GM19395 (cell line): ENCODE measurements around the gene ZDHHC8.
"Not testable (repeated sequence)": the region's sequence is repeated elsewhere in the genome, so short reads cannot be mapped to it uniquely, and the experiment has no call there.

Experiments
- ATAC-seq: cut with Tn5 transposase; IDR thresholded peaks from one replicate; pipeline ENCODE4 v1.9.1; 2021; ENCODE audit warnings: mild to moderate bottlenecking, moderate library complexity; ENCODE audit not compliant: unreplicated experiment

The ZDHHC8 gene

DNA sequence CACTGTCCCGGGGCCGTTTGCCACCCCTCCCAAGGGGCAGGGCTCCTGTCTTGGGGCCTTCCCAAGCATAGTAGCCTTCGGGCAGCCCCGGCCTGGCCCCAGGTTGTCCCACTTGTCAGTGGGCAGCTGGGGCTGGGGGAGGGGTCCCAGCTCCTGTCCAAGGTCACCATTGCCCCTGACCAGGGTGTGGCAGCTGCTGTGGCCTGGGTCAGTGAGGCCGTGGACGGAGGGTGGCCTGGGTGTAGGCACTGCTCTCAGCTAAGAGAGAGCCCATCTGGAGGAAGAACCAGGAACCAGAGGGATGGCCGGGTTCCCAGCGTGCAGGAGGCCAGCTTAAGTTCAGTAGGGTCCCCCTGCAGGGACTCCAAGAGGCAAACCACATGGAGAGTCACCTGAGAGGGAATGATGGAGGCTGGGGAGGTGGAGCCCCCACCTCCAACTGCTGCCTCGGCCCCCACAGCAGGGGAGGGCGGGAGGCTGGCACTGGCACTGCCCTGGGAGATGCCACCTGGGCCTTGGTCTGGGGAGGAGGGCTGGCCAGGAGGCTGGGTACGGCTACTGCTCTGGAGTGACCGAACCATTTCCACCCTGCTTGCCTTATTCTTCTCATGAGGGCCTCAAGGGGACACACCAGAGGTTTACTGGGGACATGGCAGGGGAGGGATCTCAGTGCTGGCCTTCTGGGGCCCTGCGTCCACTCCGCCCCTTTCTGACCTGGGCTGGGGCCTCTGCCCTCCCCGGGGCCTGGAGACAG lies 26.0 kb downstream of the ZDHHC8 start:
- no peak for ATAC-seq

DNA sequence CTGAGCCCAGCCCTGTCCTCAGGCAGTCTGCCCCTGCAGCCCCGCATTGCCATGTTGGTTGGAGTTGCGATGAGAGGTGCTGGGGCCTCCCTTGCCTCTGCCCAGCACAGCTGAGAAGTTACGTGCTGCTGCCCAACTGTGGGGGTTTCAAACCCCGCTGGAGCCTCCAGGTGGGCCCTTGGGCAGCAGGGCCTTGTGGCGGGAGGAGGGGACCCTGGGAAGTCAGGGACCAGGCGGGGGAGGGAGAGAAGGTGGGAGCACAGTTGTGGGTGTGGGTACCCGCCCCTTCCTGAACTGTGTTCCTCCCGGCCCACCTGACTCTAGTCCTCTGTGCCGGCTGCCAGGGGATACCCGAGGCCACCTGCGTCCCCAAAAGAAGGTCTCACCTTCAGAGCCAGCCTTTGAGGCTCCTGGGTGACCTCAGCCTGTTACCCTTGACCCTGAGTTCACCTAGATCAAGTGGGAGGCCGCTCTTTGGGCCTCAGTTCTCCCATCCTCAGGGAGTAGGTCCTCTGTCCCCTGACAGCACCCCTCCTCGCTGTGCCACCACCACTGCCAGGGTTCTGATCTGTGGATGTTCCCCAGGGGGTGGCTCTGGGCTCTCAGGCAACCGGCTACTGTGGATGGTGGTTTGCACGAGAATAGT lies 26.9 kb downstream of the ZDHHC8 start:
- no peak for ATAC-seq

DNA sequence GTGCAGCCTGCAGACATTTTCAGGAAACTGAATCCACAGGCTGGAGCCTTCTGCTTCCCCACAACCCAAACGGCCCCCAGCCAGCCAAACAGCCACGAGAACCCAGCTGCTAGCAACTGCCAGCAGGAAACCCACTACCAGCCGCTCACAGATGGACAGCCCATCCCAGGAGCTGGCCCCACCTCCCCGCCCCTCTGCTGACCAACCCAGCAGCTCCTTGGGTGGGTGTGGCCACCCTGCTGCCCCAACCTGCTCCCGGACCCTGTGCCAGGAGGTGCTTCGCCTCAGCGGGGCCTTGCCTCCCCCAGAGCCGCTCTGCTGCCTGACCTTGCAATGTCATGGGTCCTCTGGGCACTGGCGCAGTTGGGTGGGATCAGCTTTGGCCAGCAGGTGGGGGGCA lies 27.5 kb downstream of the ZDHHC8 start:
- no peak for ATAC-seq

DNA sequence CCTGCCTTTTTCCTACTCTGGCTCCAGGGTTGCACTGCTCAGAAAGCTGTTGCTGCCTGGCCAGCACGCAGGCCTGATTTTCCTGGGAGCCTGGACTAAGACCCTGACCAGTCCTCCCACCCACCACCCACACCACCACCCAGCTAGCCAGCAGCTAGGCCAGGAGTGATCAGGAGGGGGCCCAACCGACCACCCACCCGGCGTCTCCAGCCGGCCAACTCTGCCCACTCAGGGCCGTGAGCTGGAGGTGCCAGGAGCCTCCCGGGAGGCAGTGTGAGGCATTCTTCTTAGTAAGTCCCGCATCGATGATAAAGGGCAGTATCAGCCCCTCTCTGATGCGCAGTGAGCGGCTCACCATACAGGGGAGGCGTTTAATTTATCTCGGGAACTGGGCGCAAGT lies 27.9 kb downstream of the ZDHHC8 start:
- not testable (repeated sequence) for ATAC-seq

DNA sequence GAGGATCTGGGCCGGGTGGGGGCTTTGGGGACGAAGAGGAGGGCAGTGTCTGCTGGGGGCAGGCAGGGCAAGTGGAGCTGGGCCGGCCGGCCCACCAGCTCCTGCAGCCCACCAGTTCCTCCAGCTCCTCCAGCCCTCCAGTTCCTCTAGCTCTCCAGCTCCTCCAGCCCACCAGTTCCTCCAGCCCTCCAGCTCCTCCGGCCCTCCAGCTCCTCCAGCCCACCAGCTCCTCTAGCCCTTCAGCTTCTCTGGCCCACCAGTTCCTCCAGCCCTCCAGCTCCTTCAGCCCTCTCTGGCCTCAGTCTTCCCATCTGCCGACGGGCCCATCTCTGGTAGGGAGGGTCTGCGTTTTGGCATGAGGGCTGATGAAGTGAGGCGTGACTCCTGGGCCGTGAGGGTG lies 28.4 kb downstream of the ZDHHC8 start:
- no peak for ATAC-seq

DNA sequence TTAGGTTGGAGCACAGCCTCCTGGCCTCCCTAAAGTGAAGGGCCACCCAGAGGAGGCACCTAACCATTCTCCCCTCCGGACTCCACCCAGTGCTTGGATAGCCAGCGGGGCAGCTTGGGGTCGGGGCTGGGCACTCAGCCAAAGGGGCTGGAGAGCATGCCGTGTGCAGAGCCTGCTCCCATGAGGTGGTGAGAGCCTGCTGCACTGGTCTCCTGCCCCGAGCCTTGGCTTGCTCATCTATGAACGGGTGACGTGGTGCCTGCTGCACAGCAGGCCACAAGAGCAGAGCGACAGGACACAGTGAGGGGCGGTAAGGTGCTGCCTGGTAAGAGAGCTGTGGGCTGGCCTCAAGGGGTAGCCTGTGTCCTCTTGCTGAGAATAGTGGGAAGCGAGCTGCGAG lies 33.3 kb downstream of the ZDHHC8 start:
- ATAC-seq = no peak

DNA sequence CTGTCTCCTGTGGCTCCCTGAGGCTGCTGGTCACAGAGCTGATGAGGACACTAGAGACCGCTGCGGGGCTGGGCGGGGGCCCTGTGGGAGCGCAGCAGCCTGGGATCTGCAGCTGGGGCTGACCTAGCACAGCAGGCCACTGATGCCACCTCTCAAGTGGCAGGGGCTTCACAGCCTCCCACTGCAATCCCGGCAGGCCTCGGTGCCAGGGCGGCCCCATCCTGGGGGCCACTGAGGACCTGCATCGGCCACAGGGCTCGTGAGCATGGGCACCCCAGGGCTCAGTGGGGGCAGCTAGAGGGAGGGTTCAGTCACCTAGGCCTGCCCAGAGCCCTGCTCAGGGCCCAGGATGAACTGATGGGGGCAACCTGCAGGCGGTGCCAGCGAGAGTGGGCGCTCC lies 33.8 kb downstream of the ZDHHC8 start:
- no peak for ATAC-seq

DNA sequence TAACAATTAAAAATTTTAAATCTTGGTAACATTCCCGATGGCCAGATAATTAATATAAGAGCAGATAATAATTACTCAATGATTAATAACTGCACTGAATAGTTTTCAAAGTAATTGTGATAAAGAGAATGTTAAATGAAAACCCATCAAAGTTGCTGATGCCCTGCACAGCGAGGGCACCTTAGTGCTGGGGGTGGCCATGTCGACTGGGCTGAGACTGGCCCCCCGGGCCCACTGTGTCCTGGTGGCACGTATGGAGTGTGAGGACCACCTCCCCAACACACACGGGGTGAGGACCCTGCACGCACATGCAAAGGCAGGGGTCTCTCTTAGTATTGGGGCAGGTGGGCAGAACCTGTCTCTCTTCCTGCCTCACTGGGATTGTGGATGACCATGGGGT lies 34.3 kb downstream of the ZDHHC8 start:
- ATAC-seq = no peak

DNA sequence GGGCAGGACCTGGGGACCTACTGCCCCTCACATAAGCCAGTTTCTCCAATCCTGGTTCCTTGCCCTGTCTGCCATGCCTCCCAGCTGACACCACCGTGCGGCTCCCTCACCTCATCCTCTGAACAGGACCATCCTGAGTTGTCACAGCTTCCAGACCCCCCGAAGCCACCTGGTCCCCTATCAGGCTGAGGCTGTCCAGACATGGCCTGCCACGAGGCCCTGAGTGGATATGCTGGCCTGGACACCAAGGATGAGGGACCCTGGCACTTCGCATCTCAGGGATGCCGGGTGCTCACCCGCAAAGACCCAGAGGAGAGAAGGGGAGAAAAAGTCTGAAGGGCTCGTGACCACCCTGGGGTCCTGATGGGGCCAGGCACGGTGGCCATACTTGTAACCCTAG lies 35.1 kb downstream of the ZDHHC8 start:
- ATAC-seq = no peak

DNA sequence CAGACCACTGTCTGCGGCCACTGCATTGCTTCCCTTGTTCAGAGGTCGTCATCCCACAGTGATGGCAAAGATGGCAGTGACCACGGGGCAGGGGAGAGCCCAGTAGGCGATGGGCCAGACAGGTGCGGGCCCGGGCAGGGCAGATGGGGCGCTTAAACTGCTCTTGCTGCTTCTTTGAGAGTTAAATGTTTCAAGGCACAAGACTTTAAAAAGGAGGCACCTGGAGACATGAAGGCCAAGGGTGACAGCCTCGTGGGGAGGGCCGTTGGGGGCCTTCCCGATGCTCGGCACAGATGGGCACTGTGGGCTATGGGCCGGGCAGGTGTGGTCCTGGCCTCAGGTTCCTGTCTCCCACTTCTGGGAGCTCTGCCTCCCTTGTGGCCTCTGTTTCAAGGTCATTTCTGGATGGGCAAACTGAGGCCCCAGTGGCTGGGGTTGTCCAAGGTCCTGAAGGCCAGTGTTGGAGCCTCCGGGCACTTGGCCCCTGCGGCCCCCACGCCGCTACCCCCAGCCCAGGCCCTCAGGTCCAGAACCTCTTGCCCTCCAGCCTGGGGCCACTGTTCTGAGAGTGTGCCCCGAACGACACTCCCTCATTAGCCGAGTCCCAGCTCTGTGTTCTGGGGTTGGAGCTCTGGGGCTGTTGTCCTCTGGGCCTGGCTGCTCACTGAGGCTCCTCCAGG lies 36.2 kb downstream of the ZDHHC8 start:
- no peak for ATAC-seq

DNA sequence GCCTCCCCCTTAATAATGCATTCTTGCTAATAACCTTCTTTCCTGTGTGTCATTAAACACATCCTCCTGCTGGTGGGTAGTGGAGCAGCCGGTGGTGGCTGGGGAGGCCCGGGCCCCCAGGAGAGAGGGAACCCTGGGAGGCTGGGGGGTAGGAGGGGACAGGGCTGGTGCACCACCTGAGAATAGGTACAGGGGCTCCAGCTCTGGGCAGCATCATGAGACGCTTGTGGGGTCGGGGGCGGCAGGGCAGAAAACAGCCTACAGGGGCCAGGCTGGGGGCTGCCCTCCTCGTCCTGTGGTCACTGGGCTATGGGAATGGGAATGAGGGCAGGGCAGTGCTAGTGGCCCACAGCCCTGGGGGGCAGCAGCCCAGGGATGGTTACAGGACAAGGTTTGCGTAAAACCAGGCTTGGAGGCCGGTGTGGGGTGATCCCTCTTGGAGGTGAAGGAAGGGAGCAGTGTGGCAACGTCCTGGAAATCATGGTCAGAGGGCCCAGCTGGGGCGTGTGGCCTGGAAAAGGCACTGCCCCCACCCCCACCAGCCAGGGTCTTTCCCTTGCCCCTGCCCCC lies 37.7 kb downstream of the ZDHHC8 start:
- ATAC-seq = no peak

DNA sequence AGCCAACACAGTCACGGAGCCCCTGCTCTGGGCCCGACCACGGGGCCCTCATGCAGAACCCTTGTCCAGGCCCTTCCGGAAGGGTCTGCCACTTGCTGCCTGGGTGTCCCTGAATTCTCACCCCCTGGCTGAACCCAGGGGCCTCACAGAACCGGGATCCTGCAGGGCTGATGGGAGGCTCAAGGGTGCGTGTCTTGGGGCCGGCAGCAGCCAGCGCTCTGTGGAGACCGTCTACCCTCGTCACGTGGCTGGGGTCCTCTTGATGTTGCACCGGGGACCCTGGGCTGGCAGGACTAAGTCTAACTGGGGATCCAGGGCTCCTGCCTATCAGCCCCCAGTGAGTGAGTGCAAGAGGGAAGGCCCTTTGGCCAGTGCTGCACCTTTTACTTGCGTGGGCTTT lies 38.6 kb downstream of the ZDHHC8 start:
- no peak for ATAC-seq

DNA sequence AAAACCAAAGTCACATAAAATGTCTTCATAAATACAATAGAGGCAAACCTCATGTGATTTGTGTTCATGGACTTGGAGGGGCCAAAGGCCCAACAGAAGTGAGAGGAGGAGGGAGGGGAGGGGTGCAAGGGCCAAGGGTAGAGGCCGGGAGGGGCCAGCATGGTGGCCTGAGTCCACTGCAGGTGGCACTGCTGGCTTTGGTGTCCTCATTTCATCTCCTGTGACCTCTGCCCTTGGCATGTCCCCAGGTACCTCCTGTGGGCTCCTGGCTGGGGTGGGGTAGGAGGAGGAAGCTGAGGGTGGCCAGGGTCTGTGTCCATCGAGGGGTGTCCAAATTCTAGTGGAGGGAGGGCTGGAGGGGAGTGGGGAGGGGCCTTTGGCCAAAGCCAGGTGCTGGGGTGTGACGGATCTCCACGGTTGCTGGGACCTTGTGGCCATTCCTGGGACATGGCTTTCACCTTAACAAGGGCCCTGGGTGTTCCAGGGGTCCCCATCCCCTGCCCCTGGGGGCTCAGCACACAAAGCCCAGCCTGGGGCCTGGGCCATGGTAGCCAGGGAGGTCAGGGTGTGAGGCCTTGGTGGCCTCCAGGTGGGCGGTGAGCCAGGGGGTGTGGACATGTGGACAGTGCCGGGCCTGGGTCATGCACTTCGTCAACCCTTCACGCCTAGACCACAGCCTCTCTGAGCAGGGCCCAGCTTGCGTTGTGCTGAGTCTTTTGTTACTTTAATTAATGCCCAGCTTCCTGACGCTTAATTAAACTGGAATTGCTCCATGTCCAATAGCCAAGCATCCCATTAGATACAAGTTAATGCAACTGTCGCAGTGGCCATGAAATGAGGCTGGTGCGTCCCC lies 39.9 kb downstream of the ZDHHC8 start:
- ATAC-seq = no peak

DNA sequence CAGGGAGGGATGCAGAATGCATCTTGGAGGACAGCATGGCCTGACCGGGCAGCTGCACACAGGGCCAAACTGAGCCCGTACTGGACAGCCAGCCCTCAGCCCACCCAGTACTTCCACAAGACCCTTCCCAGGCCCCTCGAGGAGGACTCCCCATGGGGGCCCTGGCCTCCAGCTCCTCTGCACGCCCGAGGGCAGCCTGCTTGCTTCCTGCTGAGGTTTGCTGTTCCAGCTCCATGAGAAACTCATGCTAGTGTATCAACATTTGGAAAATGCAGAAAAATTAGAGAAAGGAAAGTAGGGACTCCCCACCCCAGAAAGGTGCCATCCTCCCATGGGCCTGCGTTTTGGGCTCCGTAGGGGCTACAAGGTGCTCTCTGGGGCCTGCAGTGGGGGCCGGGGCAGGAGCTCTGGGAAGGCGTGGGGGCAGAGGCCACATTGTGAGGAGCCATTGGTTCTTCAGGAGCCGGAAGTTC lies 40.6 kb downstream of the ZDHHC8 start:
- no peak for ATAC-seq

DNA sequence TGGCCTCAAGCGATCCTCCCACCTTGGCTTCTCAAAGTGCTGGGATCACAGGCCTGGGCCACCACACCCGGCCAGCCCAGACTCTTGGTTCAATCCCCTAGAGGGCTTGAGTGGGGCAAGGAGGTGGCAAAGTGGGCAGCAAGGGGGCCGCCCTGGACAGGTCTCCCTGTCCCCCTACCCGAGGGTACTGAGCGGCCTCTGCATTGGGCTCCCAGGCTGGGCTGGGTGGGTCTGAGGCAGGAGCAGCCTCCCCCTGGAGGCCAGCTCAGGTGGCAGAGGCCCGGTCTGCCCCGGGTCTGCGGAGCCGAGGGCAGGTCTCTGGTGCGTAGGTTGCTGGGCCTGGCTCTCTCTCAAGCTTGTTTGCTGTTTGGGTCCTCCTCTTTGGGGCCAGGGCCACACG lies 41.6 kb downstream of the ZDHHC8 start:
- no peak for ATAC-seq

DNA sequence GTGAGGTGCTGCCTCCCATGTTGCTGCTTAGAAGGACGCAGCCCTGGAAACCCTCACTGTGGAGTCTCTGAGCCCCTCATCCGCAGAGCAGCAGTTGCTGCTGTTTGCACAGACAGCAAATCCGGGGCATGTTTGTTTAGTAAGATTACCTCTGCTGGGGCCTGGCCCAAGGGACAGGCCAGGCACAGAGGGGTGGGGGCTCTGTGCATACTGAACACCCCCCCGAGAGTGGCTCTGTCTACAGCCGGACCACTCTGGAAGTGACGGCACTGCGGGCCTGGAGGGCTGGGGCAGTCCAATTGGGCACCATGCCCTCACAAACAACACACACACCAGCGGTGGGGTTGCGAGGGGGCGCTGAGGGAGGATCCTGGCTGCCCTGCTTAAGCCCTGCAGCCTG lies 42.2 kb downstream of the ZDHHC8 start:
- ATAC-seq = no peak

DNA sequence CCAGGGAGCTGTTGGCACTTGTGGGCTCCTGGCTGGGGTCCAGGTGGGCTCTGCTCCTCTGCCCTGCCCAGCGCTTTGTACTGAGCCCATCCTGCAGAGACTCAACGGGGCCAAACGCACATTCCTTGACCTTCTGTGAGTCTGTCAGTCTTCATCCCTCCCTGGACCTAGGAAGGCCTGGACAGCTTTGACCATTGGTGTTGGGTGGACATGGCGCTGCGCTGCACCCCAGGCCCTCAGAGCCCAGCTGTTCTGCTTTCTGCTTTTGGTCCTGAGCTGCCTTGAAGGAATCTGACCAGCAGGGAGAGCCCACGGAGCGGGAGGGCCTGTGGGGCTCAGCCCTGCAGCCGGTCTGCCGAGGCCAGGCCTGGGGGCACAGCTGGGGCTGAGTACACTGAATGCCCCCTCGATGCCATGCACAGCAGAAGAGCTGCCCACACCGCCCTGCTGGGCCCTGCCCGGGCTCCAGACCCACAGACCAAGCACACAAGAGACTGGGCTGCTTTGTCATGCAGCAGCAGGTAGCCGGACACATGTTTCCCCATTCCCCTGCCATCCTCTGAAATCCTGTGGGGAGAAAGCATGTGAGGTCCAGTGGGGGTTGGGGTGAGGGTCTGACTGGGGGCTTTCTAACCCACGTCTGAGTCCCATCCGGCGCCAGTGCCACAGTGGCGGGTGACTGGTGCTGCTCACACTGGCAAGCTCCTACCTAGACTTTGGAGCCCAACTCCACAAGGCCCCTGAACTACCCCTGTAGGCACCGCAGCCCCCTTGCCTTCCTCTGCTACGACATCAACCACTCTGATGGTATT lies 43.4 kb downstream of the ZDHHC8 start:
- no peak for ATAC-seq

DNA sequence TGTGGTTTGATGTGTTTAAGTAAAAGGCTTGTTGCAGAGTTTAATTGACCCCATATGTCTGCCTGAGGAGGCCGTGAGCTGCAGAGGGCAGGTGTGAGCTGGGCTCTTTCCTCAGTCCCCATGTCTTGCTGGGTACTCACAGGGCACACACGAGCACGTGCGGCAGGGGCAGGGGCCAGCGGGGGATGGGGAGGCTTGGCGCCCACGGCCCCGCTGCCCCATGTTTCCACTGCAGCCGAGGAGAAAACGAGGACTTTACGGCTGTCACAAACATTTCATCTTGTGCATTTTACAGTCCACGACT lies 43.9 kb downstream of the ZDHHC8 start:
- no peak for ATAC-seq

DNA sequence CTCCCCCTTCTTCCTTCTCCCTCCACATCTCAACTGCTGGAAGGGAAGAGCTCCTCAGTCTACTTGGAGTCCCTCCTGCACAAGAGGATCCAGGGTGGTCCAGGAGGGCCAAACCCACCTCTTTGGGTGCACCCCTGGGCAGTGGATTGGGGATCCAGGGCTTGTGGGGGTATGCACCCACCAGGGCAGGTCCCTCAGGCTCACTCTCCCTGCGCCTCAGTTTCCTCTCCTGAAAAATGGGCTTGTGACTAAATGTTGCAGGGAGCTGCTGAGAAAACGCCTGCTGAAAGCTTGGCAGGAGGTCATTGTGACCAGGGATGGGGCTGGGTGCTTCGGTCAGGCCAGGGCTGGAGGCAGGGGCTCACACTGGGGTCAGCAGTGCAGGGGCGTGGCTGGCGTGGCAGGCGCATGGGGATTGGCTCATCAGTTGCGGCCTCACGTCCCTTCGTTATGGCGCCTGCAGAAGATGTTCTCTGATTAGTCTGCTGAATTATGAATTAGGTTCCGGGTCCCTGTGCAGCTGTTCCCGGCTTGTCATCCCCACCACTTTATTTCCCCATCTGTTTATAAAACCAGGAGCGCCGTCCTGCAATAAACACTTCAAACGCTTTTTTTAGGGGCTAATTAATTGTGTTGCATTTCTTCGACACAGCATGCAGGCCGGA lies 44.9 kb downstream of the ZDHHC8 start:
- no peak for ATAC-seq
